Measurements from ENCODE around the gene ZBTB24. TPM values are rescaled to one million over a fixed set of nuclear protein-coding genes. Genes with fewer than 3 reads are reported as not detected.
A peak's percentile ranks its signal among the peaks of the same experiment; 100 is the strongest.

Gene ZBTB24
- polyA plus RNA-seq, 3 donors, result 3.1 to 4.7 (median 3.4) TPM

DNA sequence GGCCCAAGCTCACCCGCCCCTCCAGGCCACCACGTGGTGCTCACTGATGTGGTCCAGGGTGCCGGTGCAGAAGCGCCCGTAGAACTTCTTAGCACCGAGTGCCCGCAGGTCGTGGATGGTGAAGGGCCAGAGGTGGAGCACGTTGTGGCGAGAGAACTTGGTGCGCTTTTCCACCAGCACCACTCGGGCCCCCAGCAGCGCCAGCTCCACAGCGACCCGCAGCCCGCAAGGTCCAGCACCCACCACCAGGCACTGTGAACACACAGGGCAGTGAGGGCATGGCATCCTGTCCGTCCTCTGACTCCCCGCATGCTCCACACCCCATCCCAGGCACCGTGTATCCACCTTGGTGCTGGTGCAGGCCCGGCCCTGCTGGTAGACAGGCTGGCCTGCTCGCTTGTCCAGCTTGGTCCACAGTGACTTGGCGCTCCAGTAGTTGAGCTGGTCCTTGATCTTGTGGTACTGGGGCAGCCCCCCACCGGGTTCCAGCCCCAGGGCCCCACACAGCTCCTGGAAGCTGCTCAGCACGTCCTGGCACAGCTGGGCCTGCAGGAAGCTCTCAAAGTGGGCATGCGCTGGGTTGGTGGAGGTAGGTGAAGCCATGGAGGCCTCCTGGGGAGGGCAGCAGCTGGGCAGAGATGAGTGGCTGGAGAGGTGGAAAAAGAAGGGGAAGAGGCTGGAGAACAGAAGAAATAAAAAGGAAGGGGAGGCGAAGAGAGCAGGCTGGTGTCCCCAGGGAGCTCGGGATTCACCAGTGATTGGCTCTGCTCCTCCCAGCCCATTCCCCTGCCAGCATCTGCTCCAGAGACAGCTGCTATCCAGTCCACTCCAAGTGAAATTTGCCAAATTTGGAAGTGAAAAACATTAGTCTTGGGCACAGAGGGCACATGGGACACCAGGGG lies 29.2 kb downstream of the ZBTB24 start:
- peak overlapping the region; percentile 51 to 97 (median 78) for H3K4me3 ChIP-seq (replicated peaks in 1 of 3; ENCODE audit: low read depth in 2 of 3, low read length in 3 of 3)
- H3K4me1 ChIP-seq (ENCODE audit: control insufficient read depth in 1 of 2, insufficient read depth in 2 of 2, low read length in 2 of 2), result peaks cover 43 to 51% of the 10 kb centered on the region in 2 donors
- no peak overlapping the region for H2AFZ ChIP-seq (ENCODE audit: insufficient read depth, low read depth, low read length, poor library complexity, severe bottlenecking)
- Mint-ChIP-seq H3K9me3 (peaks cover 0 to 3% (median 0%) of the 10 kb centered on the region in 7 donors), H3K27me3 (ENCODE audit: low read depth in 3 of 3) (no peaks in the 10 kb centered on the region), H3K4me1 (peaks cover 49% of the 10 kb centered on the region), H3K4me3 (peak overlapping the region; percentile 96 to 98), H3K27ac (peak overlapping the region; percentile 73 to 99 (median 88)), H3K36me3 (peaks cover 33 to 47% of the 10 kb centered on the region in 2 donors)
- WGBS (ENCODE audit: insufficient coverage), result 86% methylated on average over 25 of the region's 27 CpGs
- intact Hi-C loops (cut with micrococcal nuclease), result loop anchor here (2.0 to 10.0 kb wide), 2 partner anchors 29 to 359 kb away; partner anchors contain the start of genes CEP57L1 (in 1 of the 2), SESN1 (in 1 of the 2) and ZBTB24 (in 1 of the 2)
- peaks cover 56% of the 10 kb centered on the region for H3K79me2 ChIP-seq (ENCODE audit: insufficient read depth, low read length)
- peak overlapping the region; percentile 84 to 93 for H3K27ac ChIP-seq (ENCODE audit: low read depth in 1 of 2, low read length in 2 of 2)
- H4K20me1 ChIP-seq (ENCODE audit: insufficient read depth, low read length), result peaks cover 44% of the 10 kb centered on the region
- H3K36me3 ChIP-seq (replicated peaks in 1 of 2; ENCODE audit: control insufficient read depth in 1 of 2, insufficient read depth in 2 of 2, low read length in 2 of 2), result peaks cover 32 to 46% of the 10 kb centered on the region in 2 donors
- peak overlapping the region; percentile 81 for H3K4me2 ChIP-seq (replicated peaks; ENCODE audit: extremely low read depth, low read length, poor library complexity, severe bottlenecking)
- H3K9ac ChIP-seq (ENCODE audit: insufficient read depth, low read length, poor library complexity, severe bottlenecking), result peak overlapping the region; percentile 70
- no peaks in the 10 kb centered on the region for H3K9me3 ChIP-seq (replicated peaks in 1 of 2; ENCODE audit: control insufficient read depth in 1 of 2, insufficient read depth in 1 of 2, low read length in 2 of 2)
- TF ChIP-seq CTCF (IDR thresholded peaks at IDR 0.05), result no peak
- no peak for DNase-seq
- no peaks in the 10 kb centered on the region for H3K27me3 ChIP-seq (ENCODE audit: control insufficient read depth in 2 of 2, insufficient read depth in 2 of 2, low read length in 2 of 2)

- Histone ChIP-seq H3K4me1 (ENCODE audit: control insufficient read depth in 1 of 2, insufficient read depth in 2 of 2, low read length in 2 of 2) (peaks cover 36 to 44% of the 10 kb centered on the region in 2 donors), H4K20me1 (ENCODE audit: insufficient read depth, low read length) (peaks cover 51% of the 10 kb centered on the region), H3K4me3 (replicated peaks in 1 of 3; ENCODE audit: low read depth in 2 of 3, low read length in 3 of 3) (no peak overlapping the region), H3K27me3 (ENCODE audit: control insufficient read depth in 2 of 2, insufficient read depth in 2 of 2, low read length in 2 of 2) (no peaks in the 10 kb centered on the region), H3K79me2 (ENCODE audit: insufficient read depth, low read length) (peaks cover 57% of the 10 kb centered on the region), H3K9me3 (replicated peaks in 1 of 2; ENCODE audit: control insufficient read depth in 1 of 2, insufficient read depth in 1 of 2, low read length in 2 of 2) (no peaks in the 10 kb centered on the region), H3K36me3 (replicated peaks in 1 of 2; ENCODE audit: control insufficient read depth in 1 of 2, insufficient read depth in 2 of 2, low read length in 2 of 2) (peaks cover 38 to 53% of the 10 kb centered on the region in 2 donors), H3K27ac (ENCODE audit: low read depth in 1 of 2, low read length in 2 of 2) (peak overlapping the region in 1 of 2 donors; percentile 84), H2AFZ (ENCODE audit: insufficient read depth, low read depth, low read length, poor library complexity, severe bottlenecking) (no peak overlapping the region), H3K9ac (ENCODE audit: insufficient read depth, low read length, poor library complexity, severe bottlenecking) (no peak overlapping the region), H3K4me2 (replicated peaks; ENCODE audit: extremely low read depth, low read length, poor library complexity, severe bottlenecking) (no peak overlapping the region)
- peaks cover 46% of the 10 kb centered on the region for H3K4me1 Mint-ChIP-seq
- no peak overlapping the region for H3K4me3 Mint-ChIP-seq
- intact Hi-C loops (cut with micrococcal nuclease), result loop anchor here in 1 of 2 donors (10.0 kb wide), 1 partner anchor 358 kb away; the partner anchor contains the start of genes CEP57L1 and SESN1
- no peak for DNase-seq
- peaks cover 0 to 3% (median 0%) of the 10 kb centered on the region in 7 donors for H3K9me3 Mint-ChIP-seq
- 85% methylated on average over 2 of the region's 2 CpGs for WGBS (ENCODE audit: insufficient coverage)
- H3K36me3 Mint-ChIP-seq, result peaks cover 34 to 53% of the 10 kb centered on the region in 2 donors
- H3K27ac Mint-ChIP-seq, result peak overlapping the region in 4 of 7 donors; percentile 47 to 96 (median 75)
- no peak for TF ChIP-seq CTCF (IDR thresholded peaks at IDR 0.05)
- no peaks in the 10 kb centered on the region for H3K27me3 Mint-ChIP-seq (ENCODE audit: low read depth in 3 of 3)
Measured at GRCh38 chr6:109453156-109453555, 29.9 kb downstream of the ZBTB24 start.
